ENCODE measurements around the gene TAOK1. TPM values are rescaled to one million over a fixed set of nuclear protein-coding genes. Genes with fewer than 3 reads are reported as not detected.

TAOK1 gene
- total and polyA plus RNA-seq, 3 donors from 2014 or later, result 28.4 to 107 (median 101) TPM

DNA sequence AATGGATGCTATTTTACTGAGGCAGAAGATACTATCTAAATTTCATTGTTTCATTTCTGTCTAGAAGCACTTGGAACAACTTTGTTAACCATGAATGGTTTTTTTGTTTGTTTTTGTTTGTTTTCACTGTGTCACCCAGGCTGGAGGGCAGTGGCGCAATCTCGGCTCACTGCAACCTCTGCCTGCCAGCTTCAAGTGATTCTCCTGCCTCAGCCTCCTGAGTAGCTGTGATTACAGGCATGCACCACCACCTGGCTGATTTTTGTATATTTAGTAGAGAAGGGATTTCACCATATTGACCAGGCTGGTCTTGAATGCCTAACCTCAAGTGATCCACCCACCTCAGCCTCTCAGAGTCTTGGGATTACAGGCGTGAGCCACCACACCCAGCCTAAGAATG is 136.2 kb downstream of the TAOK1 start:
- 73 to 86% methylated on average over 3 of the region's 3 CpGs for WGBS, 2 donors
- no peak for DNase-seq
- H3K27me3 ChIP-seq, result no peaks in the 10 kb centered on the region
- H3K4me1 ChIP-seq, result no peaks in the 10 kb centered on the region
- intact Hi-C loops (cut with DNase I; ENCODE audit: low total_unique reads), result no loop called here
- no peaks in the 10 kb centered on the region for H3K36me3 ChIP-seq (ENCODE audit: low read depth, missing control alignments)
- TF ChIP-seq, protein P1, sequence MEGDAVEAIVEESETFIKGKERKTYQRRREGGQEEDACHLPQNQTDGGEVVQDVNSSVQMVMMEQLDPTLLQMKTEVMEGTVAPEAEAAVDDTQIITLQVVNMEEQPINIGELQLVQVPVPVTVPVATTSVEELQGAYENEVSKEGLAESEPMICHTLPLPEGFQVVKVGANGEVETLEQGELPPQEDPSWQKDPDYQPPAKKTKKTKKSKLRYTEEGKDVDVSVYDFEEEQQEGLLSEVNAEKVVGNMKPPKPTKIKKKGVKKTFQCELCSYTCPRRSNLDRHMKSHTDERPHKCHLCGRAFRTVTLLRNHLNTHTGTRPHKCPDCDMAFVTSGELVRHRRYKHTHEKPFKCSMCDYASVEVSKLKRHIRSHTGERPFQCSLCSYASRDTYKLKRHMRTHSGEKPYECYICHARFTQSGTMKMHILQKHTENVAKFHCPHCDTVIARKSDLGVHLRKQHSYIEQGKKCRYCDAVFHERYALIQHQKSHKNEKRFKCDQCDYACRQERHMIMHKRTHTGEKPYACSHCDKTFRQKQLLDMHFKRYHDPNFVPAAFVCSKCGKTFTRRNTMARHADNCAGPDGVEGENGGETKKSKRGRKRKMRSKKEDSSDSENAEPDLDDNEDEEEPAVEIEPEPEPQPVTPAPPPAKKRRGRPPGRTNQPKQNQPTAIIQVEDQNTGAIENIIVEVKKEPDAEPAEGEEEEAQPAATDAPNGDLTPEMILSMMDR (IDR thresholded peaks at IDR 0.05), result no peak
- no peaks in the 10 kb centered on the region for H3K9me3 ChIP-seq
- H3K4me3 ChIP-seq, result no peak overlapping the region
- no peak overlapping the region for H3K27ac ChIP-seq

DNA sequence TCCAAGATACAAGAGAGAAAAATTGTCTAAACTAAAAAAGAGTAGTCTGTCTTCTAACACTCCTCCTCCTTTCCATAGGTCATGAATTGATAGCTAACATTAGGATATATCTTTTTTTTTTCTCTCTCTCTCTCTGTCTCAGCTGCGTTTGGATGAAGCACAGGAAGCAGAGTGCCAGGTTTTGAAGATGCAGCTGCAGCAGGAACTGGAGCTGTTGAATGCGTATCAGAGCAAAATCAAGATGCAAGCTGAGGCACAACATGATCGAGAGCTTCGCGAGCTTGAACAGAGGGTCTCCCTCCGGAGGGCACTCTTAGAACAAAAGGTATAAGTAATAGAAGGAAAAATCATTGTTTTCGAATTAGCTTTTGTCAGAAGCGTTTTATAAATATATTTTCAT is 143.8 kb downstream of the TAOK1 start:
- DNase-seq, result no peak
- intact Hi-C loops (cut with DNase I; ENCODE audit: low total_unique reads), result no loop called here
- H3K4me3 ChIP-seq, result no peak overlapping the region
- 86 to 91% methylated on average over 8 of the region's 8 CpGs for WGBS, 2 donors
- no peaks in the 10 kb centered on the region for H3K36me3 ChIP-seq (ENCODE audit: low read depth, missing control alignments)
- H3K9me3 ChIP-seq, result no peaks in the 10 kb centered on the region
- H3K4me1 ChIP-seq, result no peaks in the 10 kb centered on the region
- no peak overlapping the region for H3K27ac ChIP-seq
- TF ChIP-seq, protein P1 (IDR thresholded peaks at IDR 0.05), result no peak
- TF ChIP-seq POLR2A (IDR thresholded peaks at IDR 0.05), result no peak
- H3K27me3 ChIP-seq, result no peaks in the 10 kb centered on the region

DNA sequence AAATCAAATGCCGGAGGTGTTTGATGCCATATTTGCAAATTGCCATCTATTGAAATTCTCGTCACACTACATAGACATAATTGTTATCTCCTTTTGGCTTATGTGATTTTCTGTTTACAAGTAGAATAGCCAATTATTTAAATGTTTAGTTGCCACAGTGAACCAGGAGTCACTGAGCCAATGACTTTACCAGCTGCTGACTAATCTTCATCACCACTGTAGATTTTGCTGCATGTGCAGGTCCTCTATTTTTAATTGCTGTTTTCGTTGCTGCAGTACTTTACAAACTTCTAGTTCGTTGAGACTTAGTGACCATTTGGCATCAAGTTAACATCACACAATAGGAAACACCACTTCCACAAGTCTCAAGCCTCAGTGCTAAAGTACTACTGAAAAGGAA is 153.9 kb downstream of the TAOK1 start:
- 80 to 88% methylated on average over 4 of the region's 4 CpGs for WGBS, 2 donors

DNA sequence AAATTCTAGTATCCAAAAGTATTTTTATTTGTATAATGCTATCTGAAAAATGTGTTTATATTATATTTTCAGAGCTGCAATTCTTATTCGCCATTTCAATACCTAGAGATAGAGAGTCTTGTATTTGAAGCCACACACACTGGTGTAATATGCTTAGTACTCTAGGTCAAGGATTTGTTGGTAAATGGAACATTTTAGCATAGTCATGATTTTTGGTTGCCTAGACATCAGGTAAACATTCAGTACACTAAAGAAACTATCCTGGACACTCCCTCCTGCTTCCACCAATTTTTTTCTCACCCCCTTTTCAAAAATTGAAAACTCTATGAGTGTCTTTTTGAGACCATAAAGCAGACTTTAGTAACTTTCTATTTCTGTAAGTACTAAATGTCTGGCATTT is 155.9 kb downstream of the TAOK1 start:
- Histone ChIP-seq H3K36me3 (ENCODE audit: low read depth, missing control alignments) (no peaks in the 10 kb centered on the region), H3K4me3 (no peak overlapping the region), H3K9me3 (no peaks in the 10 kb centered on the region), H3K27me3 (no peaks in the 10 kb centered on the region), H3K27ac (no peak overlapping the region), H3K4me1 (no peaks in the 10 kb centered on the region)
- WGBS, 2 donors, result 75 to 85% methylated on average over 1 of the region's 1 CpG
- no peak for DNase-seq
- TF ChIP-seq, protein P1 (IDR thresholded peaks at IDR 0.05), result no peak
- no peak for TF ChIP-seq POLR2A (IDR thresholded peaks at IDR 0.05)
- intact Hi-C loops (cut with DNase I; ENCODE audit: low total_unique reads), result no loop called here

More for the DNA sequence above, 153.9 kb downstream of the TAOK1 start:
- no peaks in the 10 kb centered on the region for H3K36me3 ChIP-seq (ENCODE audit: low read depth, missing control alignments)
- no peaks in the 10 kb centered on the region for H3K27me3 ChIP-seq
- DNase-seq, result no peak
- no peak overlapping the region for H3K27ac ChIP-seq
- H3K9me3 ChIP-seq, result no peaks in the 10 kb centered on the region
- intact Hi-C loops (cut with DNase I; ENCODE audit: low total_unique reads), result no loop called here
- no peak overlapping the region for H3K4me3 ChIP-seq
- no peaks in the 10 kb centered on the region for H3K4me1 ChIP-seq
- TF ChIP-seq, protein P1 (IDR thresholded peaks at IDR 0.05), result no peak
- no peak for TF ChIP-seq POLR2A (IDR thresholded peaks at IDR 0.05)

DNA sequence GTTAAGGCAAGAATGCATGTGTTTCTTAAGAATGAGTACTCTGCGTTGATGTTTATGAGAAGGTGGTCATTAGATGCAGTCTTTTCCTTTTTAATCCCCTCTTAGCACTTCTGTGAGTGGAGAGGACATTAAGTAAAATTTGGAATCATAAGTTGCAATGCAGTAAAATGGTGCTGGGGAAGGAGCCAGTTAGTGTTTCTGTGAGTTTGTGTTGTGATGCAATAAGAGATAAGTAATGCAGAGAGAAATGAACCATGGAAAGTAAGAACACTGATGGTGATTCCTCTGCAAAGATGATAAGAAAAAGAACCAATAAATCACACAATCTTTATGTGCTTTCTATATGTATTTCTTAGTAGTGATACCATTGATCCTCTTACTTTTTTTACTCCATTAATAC is 156.7 kb downstream of the TAOK1 start:
- H3K27me3 ChIP-seq, result no peaks in the 10 kb centered on the region
- H3K36me3 ChIP-seq (ENCODE audit: low read depth, missing control alignments), result no peaks in the 10 kb centered on the region
- no peak overlapping the region for H3K4me3 ChIP-seq
- H3K4me1 ChIP-seq, result no peaks in the 10 kb centered on the region
- TF ChIP-seq POLR2A (IDR thresholded peaks at IDR 0.05), result no peak
- TF ChIP-seq, protein P1 (IDR thresholded peaks at IDR 0.05), result no peak
- no peak for DNase-seq
- intact Hi-C loops (cut with DNase I; ENCODE audit: low total_unique reads), result no loop called here
- 97% methylated on average over 1 of the region's 1 CpG for WGBS, 2 donors
- H3K9me3 ChIP-seq, result no peaks in the 10 kb centered on the region
- H3K27ac ChIP-seq, result no peak overlapping the region
